SJSA1 (cell line): ENCODE measurements around the gene TPP2. TPM values are rescaled to one million over a fixed set of nuclear protein-coding genes. Genes with fewer than 3 reads are reported as not detected.

Experiments used
- DNase-seq, 2 experiments: peaks; one replicate each; pipeline ENCODE4 v3.0.0-alpha.2; 2015 to 2020; ENCODE audit warnings: low spot score in 2 of 2, low read depth in 1 of 2
- H3K27ac ChIP-seq: fragments of 250-450 bp; sonication (Bioruptor Pico); 2 replicates; pipeline ENCODE4 v1.5.1; 2020; ENCODE audit warnings: mild to moderate bottlenecking, moderate library complexity
- H3K27me3 ChIP-seq: fragments of 250-450 bp; sonication (Bioruptor Pico); replicated peaks from 2 replicates; pipeline ENCODE4 v1.5.1; 2020; ENCODE audit warnings: mild to moderate bottlenecking, moderate library complexity
- H3K36me3 ChIP-seq: fragments of 250-450 bp; sonication (Bioruptor Pico); 2 replicates; pipeline ENCODE4 v1.5.1; 2020; ENCODE audit warnings: mild to moderate bottlenecking
- H3K4me1 ChIP-seq: fragments of 250-450 bp; sonication (Bioruptor Pico); replicated peaks from 2 replicates; pipeline ENCODE4 v1.6.1; 2021; ENCODE audit warnings: mild to moderate bottlenecking
- H3K4me3 ChIP-seq: fragments of 250-450 bp; sonication (Bioruptor Pico); 2 replicates; pipeline ENCODE4 v1.5.1; 2020; ENCODE audit warnings: mild to moderate bottlenecking
- H3K9me3 ChIP-seq: fragments of 250-450 bp; sonication (Bioruptor Pico); replicated peaks from 2 replicates; pipeline ENCODE4 v1.5.1; 2020; ENCODE audit warnings: mild to moderate bottlenecking
- total RNA-seq: library from RNA; depleted of rRNA; stranded (reverse); fragments of >200 nt; shearing (Covaris generic); gene quantifications from 2 replicates; pipeline ENCODE4 v1.2.3, GENCODE V29; 2014

TPP2 gene
- total RNA-seq, 1 experiment from 2014 or later: 52.9 TPM

DNA sequence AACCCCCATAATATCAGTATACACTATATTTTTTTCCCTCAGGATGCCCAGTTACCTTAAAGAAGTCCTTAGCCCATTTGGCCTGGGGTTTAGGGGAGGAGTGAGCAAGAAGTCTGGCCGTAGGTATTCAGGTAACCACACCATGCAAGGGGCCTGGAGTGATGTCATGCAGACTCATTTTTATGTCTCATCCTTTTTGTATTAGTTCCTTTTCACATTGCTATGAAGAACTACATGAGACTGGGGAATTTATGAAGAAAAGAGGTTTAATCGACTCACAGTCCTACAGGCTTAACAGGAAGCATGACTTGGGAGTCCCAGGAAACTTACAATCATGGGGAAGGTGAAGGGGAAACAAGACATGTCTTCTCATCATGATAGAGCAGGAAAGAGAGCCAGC is 12.2 kb downstream of the TPP2 start:
- Histone ChIP-seq H3K4me3 (no peak overlapping the region), H3K36me3 (peaks cover 70% of the 10 kb centered on the region), H3K27ac (no peak overlapping the region), H3K4me1 (no peaks in the 10 kb centered on the region), H3K9me3 (no peaks in the 10 kb centered on the region), H3K27me3 (no peaks in the 10 kb centered on the region)
- no peak for DNase-seq

DNA sequence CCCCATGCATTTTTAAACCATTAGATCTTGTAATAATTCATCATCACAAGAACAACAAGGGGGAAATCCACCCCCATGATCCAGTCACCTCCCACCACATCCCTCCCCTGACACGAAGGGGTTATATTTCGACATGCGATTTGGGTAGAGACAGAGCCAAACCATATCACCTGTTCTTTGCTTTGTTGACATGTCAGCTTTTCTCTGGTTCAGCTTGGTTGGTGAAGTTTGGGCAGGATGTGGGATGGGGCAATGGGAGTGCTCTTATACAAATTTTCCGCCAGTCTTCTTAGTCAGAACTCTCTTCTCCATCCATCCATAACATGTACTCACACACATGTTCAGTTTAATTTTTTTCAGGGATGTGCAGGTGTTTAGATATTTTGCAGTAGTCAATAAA is 12.9 kb downstream of the TPP2 start:
- H3K27ac ChIP-seq: no peak overlapping the region
- H3K9me3 ChIP-seq: no peaks in the 10 kb centered on the region
- H3K4me1 ChIP-seq: no peaks in the 10 kb centered on the region
- H3K36me3 ChIP-seq: peaks cover 68% of the 10 kb centered on the region
- no peaks in the 10 kb centered on the region for H3K27me3 ChIP-seq
- no peak overlapping the region for H3K4me3 ChIP-seq
- no peak for DNase-seq

GRCh38 chr13:102610296-102610895 is 13.6 kb downstream of the TPP2 start:
- Histone ChIP-seq H3K27ac (no peak overlapping the region), H3K36me3 (peaks cover 67% of the 10 kb centered on the region), H3K4me1 (no peaks in the 10 kb centered on the region), H3K9me3 (no peaks in the 10 kb centered on the region), H3K27me3 (no peaks in the 10 kb centered on the region), H3K4me3 (no peak overlapping the region)
- no peak for DNase-seq

DNA sequence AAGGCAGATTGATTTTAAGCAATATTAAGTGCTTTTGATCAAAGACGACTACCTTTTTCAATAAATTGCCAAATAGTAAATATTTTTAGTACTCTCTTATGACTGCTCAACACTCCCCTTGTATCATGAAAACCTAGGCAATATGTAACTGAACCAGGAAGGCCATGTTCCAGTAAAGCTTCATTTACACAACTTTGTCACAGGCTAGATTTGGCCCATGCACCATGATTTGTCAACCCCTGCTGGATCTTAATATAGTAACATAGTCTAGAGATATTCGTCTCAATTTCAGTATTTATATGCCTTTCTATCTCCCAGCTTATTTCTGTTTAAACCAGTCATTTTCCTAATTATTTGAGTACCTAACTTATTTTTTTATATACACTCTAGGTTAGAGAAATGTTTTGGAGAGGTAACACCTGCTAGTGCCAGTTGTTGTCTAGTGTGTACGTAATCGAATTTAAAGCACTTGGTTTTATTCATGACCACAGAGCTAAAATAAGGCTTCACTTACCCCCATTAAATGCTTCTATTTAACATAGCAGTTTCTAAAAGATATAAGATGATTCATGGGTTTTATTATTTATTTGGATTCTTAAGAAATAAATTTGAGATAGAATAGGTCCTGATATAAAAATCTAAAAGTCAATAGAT is 21.0 kb downstream of the TPP2 start:
- Histone ChIP-seq H3K4me1 (no peaks in the 10 kb centered on the region), H3K4me3 (no peak overlapping the region), H3K27ac (no peak overlapping the region), H3K9me3 (no peaks in the 10 kb centered on the region), H3K36me3 (peaks cover 80% of the 10 kb centered on the region), H3K27me3 (no peaks in the 10 kb centered on the region)
- no peak for DNase-seq

GRCh38 chr13:102620516-102620915 is 23.7 kb downstream of the TPP2 start:
- H3K36me3 ChIP-seq: peaks cover 80% of the 10 kb centered on the region
- no peak for DNase-seq
- H3K4me1 ChIP-seq: no peaks in the 10 kb centered on the region
- no peaks in the 10 kb centered on the region for H3K27me3 ChIP-seq
- no peaks in the 10 kb centered on the region for H3K9me3 ChIP-seq
- H3K4me3 ChIP-seq: no peak overlapping the region
- no peak overlapping the region for H3K27ac ChIP-seq

GRCh38 chr13:102626928-102627327 is 30.1 kb downstream of the TPP2 start:
- Histone ChIP-seq H3K36me3 (peaks cover 80% of the 10 kb centered on the region), H3K27me3 (no peaks in the 10 kb centered on the region), H3K9me3 (no peaks in the 10 kb centered on the region), H3K27ac (no peak overlapping the region), H3K4me3 (no peak overlapping the region), H3K4me1 (no peaks in the 10 kb centered on the region)
- no peak for DNase-seq

GRCh38 chr13:102628559-102628958 is 31.8 kb downstream of the TPP2 start:
- Histone ChIP-seq H3K4me3 (no peak overlapping the region), H3K36me3 (peaks cover 76% of the 10 kb centered on the region), H3K27me3 (no peaks in the 10 kb centered on the region), H3K4me1 (no peaks in the 10 kb centered on the region), H3K27ac (no peak overlapping the region), H3K9me3 (no peaks in the 10 kb centered on the region)
- no peak for DNase-seq

- no peak overlapping the region for H3K27ac ChIP-seq
- H3K4me1 ChIP-seq: no peaks in the 10 kb centered on the region
- no peak overlapping the region for H3K4me3 ChIP-seq
- H3K36me3 ChIP-seq: peaks cover 85% of the 10 kb centered on the region
- no peak for DNase-seq
- no peaks in the 10 kb centered on the region for H3K27me3 ChIP-seq
- no peaks in the 10 kb centered on the region for H3K9me3 ChIP-seq
Observed at GRCh38 chr13:102631198-102631597, 34.4 kb downstream of the TPP2 start.

DNA sequence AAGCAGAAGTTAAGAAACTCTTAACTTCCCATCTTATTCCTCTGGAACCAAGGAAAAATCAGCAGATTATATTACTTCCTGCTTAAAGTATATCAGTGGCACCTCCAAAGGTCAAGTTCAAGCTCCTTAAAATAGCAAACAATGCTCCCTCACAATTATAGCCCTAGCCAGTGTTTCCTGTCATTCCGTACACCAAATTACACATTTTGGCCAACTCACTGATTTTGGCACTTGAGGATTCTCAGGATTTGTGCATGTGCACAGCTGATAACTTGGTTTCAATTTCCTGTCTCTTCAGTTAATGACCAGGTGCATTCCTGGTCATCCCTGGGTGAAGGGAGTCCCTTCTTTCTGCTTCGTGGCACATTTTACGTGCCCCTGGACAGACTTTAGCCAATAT is 42.0 kb downstream of the TPP2 start:
- Histone ChIP-seq H3K36me3 (peaks cover 94% of the 10 kb centered on the region), H3K9me3 (no peaks in the 10 kb centered on the region), H3K4me1 (no peaks in the 10 kb centered on the region)

GRCh38 chr13:102642029-102642428 is 45.2 kb downstream of the TPP2 start:
- H3K4me1 ChIP-seq: no peaks in the 10 kb centered on the region
- no peaks in the 10 kb centered on the region for H3K27me3 ChIP-seq
- DNase-seq: no peak
- peaks cover 81% of the 10 kb centered on the region for H3K36me3 ChIP-seq
- H3K4me3 ChIP-seq: no peak overlapping the region
- no peaks in the 10 kb centered on the region for H3K9me3 ChIP-seq
- H3K27ac ChIP-seq: no peak overlapping the region

More for the DNA sequence above, 42.0 kb downstream of the TPP2 start:
- no peak overlapping the region for H3K4me3 ChIP-seq
- H3K27me3 ChIP-seq: no peaks in the 10 kb centered on the region
- no peak for DNase-seq
- H3K27ac ChIP-seq: no peak overlapping the region

- no peak for DNase-seq
- Histone ChIP-seq H3K27me3 (no peaks in the 10 kb centered on the region), H3K4me3 (no peak overlapping the region), H3K4me1 (no peaks in the 10 kb centered on the region), H3K27ac (no peak overlapping the region), H3K9me3 (no peaks in the 10 kb centered on the region), H3K36me3 (peaks cover 81% of the 10 kb centered on the region)
Observed at GRCh38 chr13:102642475-102642874, 45.7 kb downstream of the TPP2 start.

DNA sequence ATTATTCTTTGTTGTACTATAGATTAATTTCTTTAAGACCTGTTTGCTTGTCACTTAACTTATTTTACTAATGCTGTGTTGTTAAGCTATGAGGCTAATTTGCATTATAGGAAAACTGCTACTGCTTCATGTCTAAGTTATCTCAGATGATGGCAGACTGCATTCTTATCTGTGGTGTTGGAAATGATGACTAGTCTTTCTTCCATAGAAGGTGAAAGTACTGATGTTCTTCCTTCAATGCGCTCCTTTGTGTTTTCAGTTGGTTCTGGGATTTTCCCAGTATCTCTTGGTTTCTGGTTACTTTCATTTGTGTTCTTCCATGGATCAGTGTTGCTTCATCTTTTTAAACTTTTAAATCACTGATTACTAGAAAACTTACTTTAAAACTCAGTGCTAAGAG is 46.9 kb downstream of the TPP2 start:
- Histone ChIP-seq H3K9me3 (no peaks in the 10 kb centered on the region), H3K4me3 (no peak overlapping the region), H3K36me3 (peaks cover 78% of the 10 kb centered on the region), H3K27ac (no peak overlapping the region), H3K27me3 (no peaks in the 10 kb centered on the region), H3K4me1 (no peaks in the 10 kb centered on the region)
- DNase-seq: no peak

GRCh38 chr13:102645701-102646100 is 48.9 kb downstream of the TPP2 start:
- DNase-seq: no peak
- no peaks in the 10 kb centered on the region for H3K9me3 ChIP-seq
- H3K4me3 ChIP-seq: no peak overlapping the region
- H3K27ac ChIP-seq: no peak overlapping the region
- peaks cover 5% of the 10 kb centered on the region; the same call in 1 of the 2 replicates for H3K4me1 ChIP-seq
- no peaks in the 10 kb centered on the region for H3K27me3 ChIP-seq
- peaks cover 66% of the 10 kb centered on the region for H3K36me3 ChIP-seq

GRCh38 chr13:102648046-102648445 is 51.3 kb downstream of the TPP2 start:
- Histone ChIP-seq H3K4me1 (peaks cover 17% of the 10 kb centered on the region), H3K27ac (no peak overlapping the region), H3K9me3 (no peaks in the 10 kb centered on the region), H3K36me3 (peaks cover 45% of the 10 kb centered on the region), H3K4me3 (no peak overlapping the region), H3K27me3 (no peaks in the 10 kb centered on the region)
- no peak for DNase-seq

- peaks cover 17% of the 10 kb centered on the region for H3K4me1 ChIP-seq
- no peak overlapping the region for H3K27ac ChIP-seq
- H3K27me3 ChIP-seq: no peaks in the 10 kb centered on the region
- no peaks in the 10 kb centered on the region for H3K9me3 ChIP-seq
- no peak for DNase-seq
- peaks cover 42% of the 10 kb centered on the region for H3K36me3 ChIP-seq
- H3K4me3 ChIP-seq: no peak overlapping the region
Observed at GRCh38 chr13:102650444-102650843, 53.7 kb downstream of the TPP2 start.
